Uterus (tissue), 4 donors: ENCODE measurements around the gene SORCS3. TPM values are rescaled to one million over a fixed set of nuclear protein-coding genes. Genes with fewer than 3 reads are reported as not detected.

Source experiments
- DNase-seq, 2 donors: peaks; one replicate each; pipeline ENCODE4 v3.0.0-alpha.2; 2019 to 2020
- H3K27ac ChIP-seq, 2 donors: fragments of 200-600 bp; sonication (generic); 1 replicate in 1 of 2; 2 replicates in 1 of 2; pipeline ENCODE4 v1.5.1; 2016 to 2018
- H3K27me3 ChIP-seq, 2 donors: fragments of 200-600 bp; sonication (generic); one replicate each; pipeline ENCODE4 v1.5.1; 2018 to 2019; ENCODE audit warnings: control low read depth in 1 of 2
- H3K36me3 ChIP-seq, 2 donors: fragments of 200-600 bp; sonication (generic); one replicate each; pipeline ENCODE4 v1.5.1; 2019; ENCODE audit warnings: control low read depth in 1 of 2
- H3K4me1 ChIP-seq, 2 donors: fragments of 200-600 bp; sonication (generic); one replicate each; pipeline ENCODE4 v1.5.1; 2018 to 2019; ENCODE audit warnings: control low read depth in 1 of 2
- H3K4me3 ChIP-seq, 2 donors: fragments of 200-600 bp; sonication (generic); 1 replicate in 1 of 2; 2 replicates in 1 of 2; pipeline ENCODE4 v1.5.1; 2018 to 2019; ENCODE audit warnings: mild to moderate bottlenecking in 1 of 2
- H3K9me3 ChIP-seq, 2 donors: fragments of 200-600 bp; sonication (generic); one replicate each; pipeline ENCODE4 v1.5.1; 2019; ENCODE audit warnings: control low read depth in 1 of 2
- CTCF ChIP-seq, 4 experiments: fragments of 200-600 bp in 2 of 4; fragments of 450-650 bp in 2 of 4; sonication (generic) in 2 of 4; IDR thresholded peaks; one replicate each; pipeline ENCODE4 v1.5.1; 2016 to 2019; ENCODE audit warnings: antibody characterized with exemption in 4 of 4, mild to moderate bottlenecking in 2 of 4, moderate library complexity in 1 of 4
- POLR2A ChIP-seq, 2 donors: fragments of 450-650 bp; IDR thresholded peaks; one replicate each; pipeline ENCODE4 v1.6.1; 2016; ENCODE audit warnings: antibody characterized with exemption in 2 of 2, mild to moderate bottlenecking in 1 of 2, moderate library complexity in 1 of 2
- intact Hi-C: fragments of 100-400 bp; cut with DNase I; formaldehyde crosslinking; loops from one replicate; pipeline ENCODE4 v1.15.1; 2023; ENCODE audit warnings: low total_unique reads
- total RNA-seq, 4 donors: library from RNA; depleted of rRNA in 3 of 4; stranded (reverse); fragments of >200 nt in 3 of 4; gene quantifications; one replicate each; pipeline versions ENCODE4 v1.1.0 to v1.2.4, GENCODE V29; 2014 to 2023
- donor health status: DM: yes; HTN: yes; CAD: no.

Gene SORCS3
- total RNA-seq, 4 donors from 2014 or later = 0.77 to 2.4 TPM; not detected in 2

- DNase-seq = no peak
- H3K4me1 ChIP-seq = no peaks in the 10 kb centered on the region
- H3K27ac ChIP-seq = no peak overlapping the region
- H3K9me3 ChIP-seq = no peaks in the 10 kb centered on the region
- intact Hi-C loops = no loop called here
- H3K27me3 ChIP-seq = no peaks in the 10 kb centered on the region
- H3K36me3 ChIP-seq = no peaks in the 10 kb centered on the region
- no peak for TF ChIP-seq CTCF (IDR thresholded peaks at IDR 0.05)
- TF ChIP-seq POLR2A (IDR thresholded peaks at IDR 0.05) = no peak
- H3K4me3 ChIP-seq = no peak overlapping the region
These were observed 27.7 kb upstream of the SORCS3 start for GRCh38 chr10:104613406-104613805.

- Histone ChIP-seq H3K36me3 (no peaks in the 10 kb centered on the region), H3K27me3 (no peaks in the 10 kb centered on the region)
These were observed 26.8 kb upstream of the SORCS3 start for GRCh38 chr10:104614245-104614831.

GRCh38 chr10:104615136-104615535 lies 26.0 kb upstream of the SORCS3 start:
- no peak overlapping the region for H3K27ac ChIP-seq
- intact Hi-C loops = no loop called here
- no peak for TF ChIP-seq POLR2A (IDR thresholded peaks at IDR 0.05)
- no peak for TF ChIP-seq CTCF (IDR thresholded peaks at IDR 0.05)
- H3K9me3 ChIP-seq = no peaks in the 10 kb centered on the region
- H3K36me3 ChIP-seq = no peaks in the 10 kb centered on the region
- no peak for DNase-seq
- no peaks in the 10 kb centered on the region for H3K27me3 ChIP-seq
- no peak overlapping the region for H3K4me3 ChIP-seq
- no peaks in the 10 kb centered on the region for H3K4me1 ChIP-seq

More at GRCh38 chr10:104614245-104614831, 26.8 kb upstream of the SORCS3 start:
- no peak overlapping the region for H3K4me3 ChIP-seq
- H3K27ac ChIP-seq = no peak overlapping the region
- H3K9me3 ChIP-seq = no peaks in the 10 kb centered on the region
- no peaks in the 10 kb centered on the region for H3K4me1 ChIP-seq
- intact Hi-C loops = no loop called here
- TF ChIP-seq POLR2A (IDR thresholded peaks at IDR 0.05) = no peak
- TF ChIP-seq CTCF (IDR thresholded peaks at IDR 0.05) = no peak
- no peak for DNase-seq

- TF ChIP-seq CTCF (IDR thresholded peaks at IDR 0.05) (no peak), POLR2A (IDR thresholded peaks at IDR 0.05) (no peak)
- Histone ChIP-seq H3K4me3 (no peak overlapping the region), H3K36me3 (no peaks in the 10 kb centered on the region), H3K9me3 (no peaks in the 10 kb centered on the region), H3K4me1 (no peaks in the 10 kb centered on the region), H3K27me3 (no peaks in the 10 kb centered on the region), H3K27ac (no peak overlapping the region)
- intact Hi-C loops = no loop called here
- no peak for DNase-seq
These were observed 23.3 kb upstream of the SORCS3 start for GRCh38 chr10:104617831-104618230.

GRCh38 chr10:104622175-104622574 lies 18.9 kb upstream of the SORCS3 start:
- H3K27me3 ChIP-seq = no peaks in the 10 kb centered on the region
- H3K4me3 ChIP-seq = no peak overlapping the region
- no peak overlapping the region for H3K27ac ChIP-seq
- no peaks in the 10 kb centered on the region for H3K36me3 ChIP-seq
- no peaks in the 10 kb centered on the region for H3K4me1 ChIP-seq
- no peaks in the 10 kb centered on the region for H3K9me3 ChIP-seq
- TF ChIP-seq CTCF (IDR thresholded peaks at IDR 0.05) = no peak
- TF ChIP-seq POLR2A (IDR thresholded peaks at IDR 0.05) = no peak
- intact Hi-C loops = no loop called here
- DNase-seq = no peak
